Thymus (tissue), 11 donors: ENCODE results near the gene RECK. TPM values are rescaled to one million over a fixed set of nuclear protein-coding genes. Genes with fewer than 3 reads are reported as not detected.

Experiments used
- DNase-seq, 9 donors: peaks; one replicate each; pipeline ENCODE4 v3.0.0-alpha.2; 2013; ENCODE audit warnings: low spot score in 9 of 9, low read depth in 6 of 9, missing footprints in 1 of 9
- H3K27ac ChIP-seq, 2 donors: one replicate each; pipeline ENCODE4 v1.5.1; 2013; ENCODE audit warnings: control low read depth in 1 of 2, low read depth in 1 of 2, low read length in 1 of 2, mild to moderate bottlenecking in 1 of 2, moderate library complexity in 1 of 2
- H3K27me3 ChIP-seq, 2 donors: one replicate each; pipeline ENCODE4 v1.5.1; 2013; ENCODE audit warnings: low read length in 1 of 2; ENCODE audit not compliant: control insufficient read depth in 2 of 2, insufficient read depth in 1 of 2
- H3K36me3 ChIP-seq, 2 donors: one replicate each; pipeline ENCODE4 v1.5.1; 2013; ENCODE audit warnings: low read length in 1 of 2, mild to moderate bottlenecking in 1 of 2, moderate library complexity in 1 of 2; ENCODE audit not compliant: control insufficient read depth in 2 of 2, insufficient read depth in 2 of 2
- H3K4me1 ChIP-seq, 2 donors: one replicate each; pipeline ENCODE4 v1.5.1; 2013; ENCODE audit warnings: low read length in 2 of 2; ENCODE audit not compliant: control insufficient read depth in 2 of 2, insufficient read depth in 2 of 2
- H3K4me3 ChIP-seq, 2 donors: one replicate each; pipeline ENCODE4 v1.5.1; 2013; ENCODE audit warnings: low read length in 2 of 2, control low read depth in 1 of 2, mild to moderate bottlenecking in 1 of 2
- H3K9me3 ChIP-seq, 2 donors: one replicate each; pipeline ENCODE4 v1.5.1; 2013; ENCODE audit warnings: low read length in 1 of 2, mild to moderate bottlenecking in 1 of 2; ENCODE audit not compliant: control insufficient read depth in 2 of 2, insufficient read depth in 1 of 2
- WGBS: extraction: QIAGEN DNeasy Blood & Tissue Kit; methylation state at CpG from one replicate; pipeline ENCODE4 v1.1.7; 2013; 5-methylcytosine and 5-hydroxymethylcytosine counted together
- polyA plus RNA-seq: library from polyadenylated mRNA; stranded (reverse); fragments of 200-250 nt; gene quantifications from one replicate; pipeline ENCODE4 v1.2.3, GENCODE V29; 2013
- total RNA-seq: library from RNA; stranded (reverse); fragments of 120-200 nt; gene quantifications from one replicate; pipeline ENCODE4 v1.2.4, GENCODE V29; 2013
- donor health status: healthy.

RECK gene
- total and polyA plus RNA-seq, 2 donors, result 3.3 to 6.6 TPM

DNA sequence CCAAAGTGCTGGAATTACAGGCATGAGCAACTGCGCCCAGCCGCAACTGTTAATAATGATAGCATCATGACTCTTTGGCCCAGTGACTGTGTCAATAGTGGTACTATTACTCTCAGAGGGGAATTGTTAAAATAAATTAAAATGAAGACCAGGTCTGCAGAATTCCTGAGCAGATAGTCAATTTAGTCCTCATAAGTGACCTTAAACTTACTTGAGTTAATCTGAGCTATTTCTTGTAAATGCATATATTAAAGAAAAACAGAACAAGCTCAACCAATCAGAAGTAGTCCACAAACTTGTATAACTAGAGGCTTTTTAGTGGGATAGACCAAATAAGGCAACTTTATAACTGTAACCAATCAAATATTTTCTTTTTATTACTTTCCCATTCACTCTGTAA, 1.7 kb upstream of the RECK start:
- Histone ChIP-seq H3K27ac (no peak overlapping the region), H3K9me3 (no peaks in the 10 kb centered on the region), H3K36me3 (no peaks in the 10 kb centered on the region), H3K4me3 (no peak overlapping the region), H3K27me3 (peaks cover 2 to 3% of the 10 kb centered on the region in 2 donors), H3K4me1 (peaks cover 9 to 13% of the 10 kb centered on the region in 2 donors)
- 98% methylated on average over 2 of the region's 2 CpGs for WGBS
- DNase-seq, result no peak

DNA sequence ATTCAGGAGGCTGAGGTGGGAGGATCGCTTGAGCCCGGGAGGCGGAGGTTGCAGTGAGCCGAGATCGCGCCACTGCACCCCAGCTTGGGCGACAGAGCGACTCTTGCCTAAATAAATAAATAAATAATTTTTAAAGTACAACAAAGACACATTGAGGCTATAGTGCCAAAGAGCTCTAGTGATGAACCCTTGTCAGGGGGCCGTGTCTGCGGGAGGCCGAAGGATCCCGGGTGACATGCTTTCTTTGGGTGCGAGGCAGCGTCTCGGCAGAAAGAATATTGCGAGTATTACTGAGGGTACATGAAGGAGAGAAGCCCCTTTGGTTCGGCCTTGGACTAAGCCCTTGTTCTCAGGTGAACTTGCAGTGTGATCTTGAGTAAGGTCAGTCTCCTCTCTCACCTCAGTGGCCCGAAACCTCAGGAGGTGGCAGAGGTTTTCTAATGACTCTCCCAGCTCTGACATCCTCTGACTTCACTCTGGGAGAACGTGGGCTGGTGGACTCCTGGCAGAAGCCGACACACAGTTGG, 397 bp upstream of the RECK start:
- DNase-seq, result no peak
- WGBS, result 62% methylated on average over 20 of the region's 20 CpGs
- no peaks in the 10 kb centered on the region for H3K36me3 ChIP-seq
- H3K27ac ChIP-seq, result no peak overlapping the region
- peaks cover 2 to 3% of the 10 kb centered on the region in 2 donors for H3K27me3 ChIP-seq
- H3K4me3 ChIP-seq, result peak overlapping the region; percentile 21 to 91
- peaks cover 9 to 13% of the 10 kb centered on the region in 2 donors for H3K4me1 ChIP-seq
- no peaks in the 10 kb centered on the region for H3K9me3 ChIP-seq

DNA sequence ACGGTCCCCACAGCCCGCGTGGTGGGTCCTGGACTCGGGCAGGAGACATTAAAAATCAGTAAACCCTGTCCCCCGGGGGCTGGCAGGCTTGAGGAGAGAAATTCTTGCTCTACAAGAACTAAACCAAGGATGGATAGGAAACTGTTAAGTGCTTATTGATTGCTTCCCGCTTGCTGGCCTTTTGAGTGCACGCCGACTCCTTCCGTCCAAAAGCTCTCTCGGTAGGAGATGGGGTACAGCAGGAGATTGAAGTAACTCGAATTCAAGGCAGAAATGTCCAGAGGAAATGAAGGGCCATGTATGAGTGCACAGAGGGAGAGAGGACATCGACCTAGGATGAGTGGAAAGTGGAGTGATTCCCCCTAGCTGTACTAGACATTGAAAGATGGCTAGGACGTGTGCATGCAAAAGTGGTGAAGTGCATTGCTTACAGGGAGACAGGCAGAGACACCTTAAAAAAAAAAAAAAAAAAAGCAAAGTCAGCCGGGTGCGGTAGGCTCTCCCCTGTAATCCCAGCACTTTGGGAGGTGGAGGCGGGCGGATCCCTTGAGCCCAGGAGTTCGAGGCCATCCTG, 923 bp downstream of the RECK start:
- Histone ChIP-seq H3K27ac (peak overlapping the region in 1 of 2 donors; percentile 13), H3K9me3 (no peaks in the 10 kb centered on the region), H3K27me3 (peaks cover 2 to 3% of the 10 kb centered on the region in 2 donors), H3K4me1 (peaks cover 13 to 17% of the 10 kb centered on the region in 2 donors), H3K36me3 (no peaks in the 10 kb centered on the region), H3K4me3 (peak overlapping the region; percentile 82 to 91)
- peak in 4 of 9 donors; percentile 6 to 56 (median 27) for DNase-seq
- WGBS, result 28% methylated on average over 18 of the region's 18 CpGs

DNA sequence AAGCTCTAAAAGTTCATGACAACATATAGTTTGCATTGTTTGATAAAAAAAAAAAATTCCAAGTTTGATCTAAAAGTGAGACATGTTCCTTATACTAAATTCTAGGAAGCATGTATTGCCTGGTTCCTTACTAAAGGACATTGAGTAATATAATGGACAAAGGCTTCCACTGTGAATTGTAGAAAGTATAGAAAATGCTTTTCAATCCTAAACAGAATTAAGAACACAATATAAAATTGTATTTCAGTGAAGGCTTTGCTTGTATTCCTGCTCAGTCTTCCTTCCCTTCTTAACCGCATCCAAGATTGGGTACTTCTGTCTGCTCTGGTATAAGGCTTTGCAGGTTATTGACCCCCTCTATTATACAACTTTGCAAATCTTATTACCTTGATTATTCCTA, 2.4 kb downstream of the RECK start:
- no peaks in the 10 kb centered on the region for H3K9me3 ChIP-seq
- 98% methylated on average over 1 of the region's 1 CpG for WGBS
- no peak for DNase-seq
- H3K4me3 ChIP-seq, result no peak overlapping the region
- peaks cover 13 to 17% of the 10 kb centered on the region in 2 donors for H3K4me1 ChIP-seq
- H3K36me3 ChIP-seq, result no peaks in the 10 kb centered on the region
- peaks cover 2 to 3% of the 10 kb centered on the region in 2 donors for H3K27me3 ChIP-seq
- H3K27ac ChIP-seq, result no peak overlapping the region

DNA sequence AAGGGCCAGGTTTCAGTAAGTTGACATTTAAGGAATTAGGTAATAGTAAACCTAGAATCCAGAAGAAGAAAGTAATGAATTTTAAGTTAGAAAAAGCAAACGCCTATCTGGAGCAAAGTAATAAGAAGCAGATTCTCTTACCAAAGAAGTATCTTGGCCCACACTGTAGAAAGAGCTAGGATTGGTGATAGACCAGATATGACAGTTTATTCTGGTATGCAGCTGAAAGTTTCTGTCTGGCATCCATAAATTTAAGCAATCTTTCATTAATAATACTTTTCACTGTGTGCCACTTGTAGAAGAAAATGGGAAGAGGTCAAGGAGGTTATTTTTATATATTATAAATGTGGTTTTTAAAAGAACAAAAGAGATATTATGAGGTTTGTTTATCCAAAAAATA, 3.0 kb downstream of the RECK start:
- H3K4me3 ChIP-seq, result no peak overlapping the region
- WGBS, result 99% methylated on average over 1 of the region's 1 CpG
- H3K4me1 ChIP-seq, result peaks cover 16 to 17% of the 10 kb centered on the region in 2 donors
- H3K9me3 ChIP-seq, result no peaks in the 10 kb centered on the region
- no peak for DNase-seq
- no peak overlapping the region for H3K27ac ChIP-seq
- H3K27me3 ChIP-seq, result peaks cover 2 to 3% of the 10 kb centered on the region in 2 donors
- no peaks in the 10 kb centered on the region for H3K36me3 ChIP-seq

DNA sequence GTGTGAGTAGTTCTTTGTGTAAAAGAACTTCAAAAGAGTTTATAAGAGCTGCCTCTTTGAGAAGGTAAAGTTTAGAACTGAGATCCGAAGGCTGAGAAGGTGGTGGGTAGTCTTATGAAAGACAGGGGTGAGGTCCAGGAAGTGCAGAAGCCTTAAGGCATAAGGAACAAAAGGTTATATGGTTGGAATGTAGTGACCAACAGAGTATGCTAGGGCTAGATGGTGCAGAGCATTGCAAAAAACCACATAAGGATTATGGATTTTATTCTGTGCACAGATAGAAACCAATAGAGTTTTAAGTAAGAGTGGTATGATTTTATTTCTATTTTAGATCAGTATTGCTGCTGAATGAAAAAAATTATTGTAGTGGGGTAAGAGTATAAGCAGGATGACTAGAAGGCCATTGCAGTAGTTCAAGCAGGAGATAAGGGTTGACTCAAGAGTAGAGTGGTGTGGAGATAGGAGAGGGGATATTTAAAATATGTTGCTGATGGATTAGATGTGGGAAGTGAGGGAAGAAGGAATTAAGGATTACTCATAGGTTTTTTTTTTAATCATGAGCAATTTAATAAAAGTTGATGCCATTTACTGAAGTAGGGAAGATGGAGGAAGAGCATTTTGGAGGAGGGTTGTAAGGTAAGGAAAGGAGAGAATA, 3.7 kb downstream of the RECK start:
- DNase-seq, result no peak
- Histone ChIP-seq H3K9me3 (no peaks in the 10 kb centered on the region), H3K27ac (no peak overlapping the region), H3K36me3 (no peaks in the 10 kb centered on the region), H3K27me3 (peaks cover 0 to 3% of the 10 kb centered on the region in 2 donors), H3K4me1 (peaks cover 16 to 17% of the 10 kb centered on the region in 2 donors), H3K4me3 (no peak overlapping the region)
- 77% methylated on average over 1 of the region's 1 CpG for WGBS

DNA sequence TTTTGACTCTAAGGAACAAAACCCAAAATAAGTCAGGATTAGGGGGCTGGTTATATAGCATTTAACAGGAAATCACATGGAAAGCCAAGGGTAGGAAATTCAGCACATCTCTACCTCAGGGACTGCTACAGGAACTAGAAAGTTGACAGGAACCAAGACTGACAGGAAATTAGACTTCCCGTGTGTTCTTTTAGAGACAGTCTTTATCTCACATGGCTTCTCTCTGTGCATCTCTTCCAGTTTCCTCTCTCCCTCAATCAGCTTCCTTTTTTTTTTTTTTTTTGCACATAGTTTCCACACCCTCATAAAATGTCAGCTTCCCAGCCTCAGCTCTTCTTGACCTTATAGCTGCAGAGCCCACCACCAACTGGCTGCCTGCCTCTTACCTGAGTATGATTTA, 4.8 kb downstream of the RECK start:
- DNase-seq, result peak in 6 of 9 donors; percentile 4 to 26 (median 12)
- no peaks in the 10 kb centered on the region for H3K9me3 ChIP-seq
- no peak overlapping the region for H3K4me3 ChIP-seq
- H3K27me3 ChIP-seq, result no peaks in the 10 kb centered on the region
- 2% methylated on average over 1 of the region's 1 CpG for WGBS
- H3K4me1 ChIP-seq, result peaks cover 13 to 14% of the 10 kb centered on the region in 2 donors
- peak overlapping the region in 1 of 2 donors; percentile 6 for H3K27ac ChIP-seq
- no peaks in the 10 kb centered on the region for H3K36me3 ChIP-seq

DNA sequence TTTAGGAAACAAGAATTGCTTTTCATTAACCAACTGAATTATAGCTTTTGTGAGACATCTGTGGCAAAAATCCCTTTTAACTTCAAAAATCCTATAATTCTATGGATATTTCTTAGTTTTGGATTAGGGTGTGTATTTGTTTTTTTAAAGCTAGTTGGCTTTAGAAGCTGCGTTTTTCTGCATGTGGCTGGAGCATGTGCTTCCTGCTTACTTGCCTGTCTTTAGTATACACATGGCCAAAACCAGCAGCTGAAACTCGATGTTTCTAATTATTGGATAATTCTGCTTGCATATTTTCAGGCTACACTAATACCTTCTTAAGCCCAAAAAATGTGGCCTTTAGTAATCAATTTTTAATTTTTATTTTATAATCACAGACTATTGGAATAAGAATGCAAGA, 8.9 kb downstream of the RECK start:
- H3K9me3 ChIP-seq, result no peaks in the 10 kb centered on the region
- WGBS, result 47% methylated on average over 2 of the region's 2 CpGs

DNA sequence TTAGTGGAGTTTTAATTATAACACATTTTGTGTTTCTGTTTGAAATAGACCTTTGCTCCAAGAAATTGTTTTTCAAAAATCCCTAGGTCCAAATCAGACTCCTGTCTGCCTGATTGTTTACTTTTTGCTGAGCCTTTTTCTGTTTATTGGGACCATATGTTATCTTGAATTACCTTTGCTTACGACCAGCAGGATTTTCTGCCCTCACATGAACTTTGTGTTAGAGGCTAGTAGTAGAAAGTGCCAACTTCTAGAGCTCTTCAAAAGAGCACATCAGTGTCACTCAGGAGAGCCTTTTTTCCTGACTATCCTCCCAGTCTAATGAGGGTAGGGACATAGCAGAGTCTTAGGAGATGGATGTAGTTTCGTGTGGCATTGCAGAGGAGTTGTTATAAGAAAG, 10.2 kb downstream of the RECK start:
- 81% methylated on average over 2 of the region's 2 CpGs for WGBS
- Histone ChIP-seq H3K27ac (no peak overlapping the region), H3K4me1 (peaks cover 0 to 3% of the 10 kb centered on the region in 2 donors), H3K27me3 (no peaks in the 10 kb centered on the region), H3K4me3 (no peak overlapping the region), H3K36me3 (no peaks in the 10 kb centered on the region), H3K9me3 (no peaks in the 10 kb centered on the region)
- DNase-seq, result no peak

More for the DNA sequence above, 8.9 kb downstream of the RECK start:
- Histone ChIP-seq H3K36me3 (no peaks in the 10 kb centered on the region), H3K27me3 (no peaks in the 10 kb centered on the region), H3K27ac (no peak overlapping the region), H3K4me1 (peaks cover 4 to 6% of the 10 kb centered on the region in 2 donors), H3K4me3 (no peak overlapping the region)
- DNase-seq, result no peak
